A673 (cell line): Measurements from ENCODE around the gene GALNTL6.

Source experiments
- CTCF ChIP-seq: fragments of 300-800, 200-600 bp; sonication (generic); conservative IDR thresholded peaks from 2 replicates; pipeline ENCODE4 v1.5.1; 2017; ENCODE audit warnings: low read depth, mild to moderate bottlenecking, antibody characterized with exemption, low read length, moderate library complexity, mixed read lengths
- EZH2 ChIP-seq: fragments of 200-600 bp; sonication (generic); IDR thresholded peaks from 2 replicates; pipeline ENCODE4 v1.6.1; 2017; ENCODE audit warnings: borderline replicate concordance, low read depth, mild to moderate bottlenecking, mixed read lengths, antibody characterized with exemption, low read length; ENCODE audit not compliant: poor library complexity, severe bottlenecking

GRCh38 chr4:171849686-171850222, 36.5 kb downstream of the GALNTL6 start:
- no peak for TF ChIP-seq CTCF
- no peak for TF ChIP-seq EZH2
